GM23338 (cell line): ENCODE data around the gene SP2. TPM values are rescaled to one million over a fixed set of nuclear protein-coding genes. Genes with fewer than 3 reads are reported as not detected.
A peak's percentile ranks its signal among the peaks of the same experiment; 100 is the strongest.

Source experiments
- ATAC-seq: fragments of 200-7000 bp; cut with Tn5 transposase; 3 replicates; pipeline ENCODE4 v1.9.1; 2020
- DNase-seq: peaks from one replicate; pipeline ENCODE4 v3.0.0-alpha.2; 2015; ENCODE audit warnings: low spot score
- H2AFZ ChIP-seq: fragments of 200-600 bp; sonication (generic); 2 replicates; pipeline ENCODE4 v1.8.0; 2016; ENCODE audit warnings: antibody characterized with exemption, mild to moderate bottlenecking, moderate library complexity
- H3F3A ChIP-seq: fragments of 200-600 bp; sonication (generic); replicated peaks from 2 replicates; pipeline ENCODE4 v1.8.0; 2017; ENCODE audit warnings: antibody characterized with exemption, mixed run types, low read depth
- H3K27ac ChIP-seq: fragments of 200-600 bp; sonication (generic); 2 replicates; pipeline ENCODE4 v1.6.1; 2016; ENCODE audit warnings: low read depth
- H3K27me3 ChIP-seq: fragments of 200-600 bp; sonication (generic); 2 replicates; pipeline ENCODE4 v1.8.0; 2016; ENCODE audit warnings: mild to moderate bottlenecking, mixed run types, moderate library complexity; ENCODE audit not compliant: insufficient read depth
- H3K36me3 ChIP-seq: fragments of 200-600 bp; sonication (generic); 2 replicates; pipeline ENCODE4 v1.8.0; 2016; ENCODE audit warnings: mild to moderate bottlenecking; ENCODE audit not compliant: insufficient read depth
- H3K4me1 ChIP-seq: fragments of 200-600 bp; sonication (generic); 2 replicates; pipeline ENCODE4 v1.8.0; 2016; ENCODE audit warnings: mild to moderate bottlenecking, moderate library complexity; ENCODE audit not compliant: insufficient read depth
- H3K4me2 ChIP-seq: fragments of 200-600 bp; sonication (generic); 2 replicates; pipeline ENCODE4 v1.7.1; 2017; ENCODE audit warnings: mixed run types
- H3K4me3 ChIP-seq: fragments of 200-600 bp; sonication (generic); 2 replicates; pipeline ENCODE4 v1.6.1; 2016; ENCODE audit warnings: mixed run types
- H3K79me2 ChIP-seq: fragments of 200-600 bp; sonication (generic); replicated peaks from 2 replicates; pipeline ENCODE4 v1.8.0; 2017; ENCODE audit warnings: mild to moderate bottlenecking; ENCODE audit not compliant: insufficient read depth
- H3K9me2 ChIP-seq: fragments of 200-600 bp; sonication (generic); 2 replicates; pipeline ENCODE4 v1.8.0; 2017; ENCODE audit not compliant: insufficient read depth
- H4K20me1 ChIP-seq: fragments of 200-600 bp; sonication (generic); replicated peaks from 2 replicates; pipeline ENCODE4 v1.8.0; 2017; ENCODE audit warnings: mild to moderate bottlenecking; ENCODE audit not compliant: insufficient read depth
- H3K27ac Mint-ChIP-seq: 2 replicates; pipeline ENCODE4 v1.8.0; 2020; ENCODE audit warnings: inconsistent platforms, mild to moderate bottlenecking, moderate library complexity, mixed read lengths
- H3K27me3 Mint-ChIP-seq: 3 replicates; pipeline ENCODE4 v1.8.0; 2022; ENCODE audit warnings: low read depth, mild to moderate bottlenecking, moderate library complexity, mixed read lengths, inconsistent platforms; ENCODE audit not compliant: insufficient read depth, poor library complexity
- H3K36me3 Mint-ChIP-seq: 3 replicates; pipeline ENCODE4 v1.8.0; 2021; ENCODE audit warnings: low read depth, mild to moderate bottlenecking, inconsistent platforms, moderate library complexity, mixed read lengths
- H3K4me1 Mint-ChIP-seq: 3 replicates; pipeline ENCODE4 v1.8.0; 2020; ENCODE audit warnings: mild to moderate bottlenecking, inconsistent platforms, mixed read lengths
- H3K4me3 Mint-ChIP-seq: 3 replicates; pipeline ENCODE4 v1.8.0; 2021; ENCODE audit warnings: moderate library complexity, mild to moderate bottlenecking, inconsistent platforms, mixed read lengths
- H3K9me3 Mint-ChIP-seq: 3 replicates; pipeline ENCODE4 v1.8.0; 2020; ENCODE audit warnings: moderate library complexity, mild to moderate bottlenecking, inconsistent platforms, mixed read lengths
- CREB1 ChIP-seq: fragments of 250-450 bp; sonication (Bioruptor Pico); IDR thresholded peaks from 2 replicates; pipeline ENCODE4 v1.5.0; 2020; ENCODE audit warnings: low read depth, mild to moderate bottlenecking, moderate library complexity
- EZH2phosphoT487 ChIP-seq: fragments of 200-600 bp; sonication (generic); IDR thresholded peaks from one replicate; pipeline ENCODE4 v1.8.1; 2018; ENCODE audit warnings: antibody characterized with exemption; ENCODE audit not compliant: unreplicated experiment
- JUNB ChIP-seq: IDR thresholded peaks from one replicate; pipeline ENCODE4 v1.6.1; 2016; ENCODE audit warnings: antibody characterized with exemption; ENCODE audit not compliant: unreplicated experiment
- NANOG ChIP-seq: IDR thresholded peaks from 2 replicates; pipeline ENCODE4 v1.6.1; 2016; ENCODE audit warnings: antibody characterized with exemption, borderline replicate concordance
- STAT1 ChIP-seq: IDR thresholded peaks from one replicate; pipeline ENCODE4 v1.6.1; 2016; ENCODE audit warnings: antibody characterized with exemption; ENCODE audit not compliant: unreplicated experiment
- ZNF331 ChIP-seq: fragments of 250-450 bp; sonication (Bioruptor Pico); IDR thresholded peaks from 2 replicates; pipeline ENCODE4 v1.5.0; 2020; ENCODE audit warnings: low read depth, mild to moderate bottlenecking, moderate library complexity
- polyA plus RNA-seq: library from polyadenylated mRNA; unstranded; fragments of >200 nt; fragmentation: Nextera tagmentation; extraction: Ambion mirVana; gene quantifications from 2 replicates; pipeline ENCODE4 v1.2.1, GENCODE V29; 2016
- total RNA-seq: library from RNA; depleted of rRNA; stranded (reverse); fragments of >200 nt; shearing (Covaris generic); gene quantifications from 2 replicates; pipeline ENCODE4 v1.2.3, GENCODE V29; 2014
- TF ChIP-seq, protein P1 (sequence below): IDR thresholded peaks from one replicate; pipeline ENCODE4 v1.6.1; 2018; ENCODE audit warnings: antibody characterized with exemption; ENCODE audit not compliant: unreplicated experiment
- TF ChIP-seq, protein P2 (sequence below): IDR thresholded peaks from 2 replicates; pipeline ENCODE4 v1.6.1; 2016; ENCODE audit warnings: antibody characterized with exemption

SP2 gene
- total and polyA plus RNA-seq, 2 experiments from 2014 or later = 6.0 to 12.9 TPM

- Histone ChIP-seq H3K79me2 (no peaks in the 10 kb centered on the region), H2AFZ (peak overlapping the region; percentile 85), H3K36me3 (no peaks in the 10 kb centered on the region), H3K27ac (no peak overlapping the region), H3K4me1 (peaks cover 16% of the 10 kb centered on the region), H3K4me3 (no peak overlapping the region), H3K9me2 (no peaks in the 10 kb centered on the region), H4K20me1 (no peaks in the 10 kb centered on the region), H3K27me3 (no peaks in the 10 kb centered on the region), H3K4me2 (peak overlapping the region; percentile 69), H3F3A (0 out of 2 replicates have a peak, but pooled peaks cover 2% of the 10 kb centered on the region)
- ATAC-seq (peak; percentile 38), DNase-seq (peak; percentile 55)
- TF ChIP-seq, protein P1, sequence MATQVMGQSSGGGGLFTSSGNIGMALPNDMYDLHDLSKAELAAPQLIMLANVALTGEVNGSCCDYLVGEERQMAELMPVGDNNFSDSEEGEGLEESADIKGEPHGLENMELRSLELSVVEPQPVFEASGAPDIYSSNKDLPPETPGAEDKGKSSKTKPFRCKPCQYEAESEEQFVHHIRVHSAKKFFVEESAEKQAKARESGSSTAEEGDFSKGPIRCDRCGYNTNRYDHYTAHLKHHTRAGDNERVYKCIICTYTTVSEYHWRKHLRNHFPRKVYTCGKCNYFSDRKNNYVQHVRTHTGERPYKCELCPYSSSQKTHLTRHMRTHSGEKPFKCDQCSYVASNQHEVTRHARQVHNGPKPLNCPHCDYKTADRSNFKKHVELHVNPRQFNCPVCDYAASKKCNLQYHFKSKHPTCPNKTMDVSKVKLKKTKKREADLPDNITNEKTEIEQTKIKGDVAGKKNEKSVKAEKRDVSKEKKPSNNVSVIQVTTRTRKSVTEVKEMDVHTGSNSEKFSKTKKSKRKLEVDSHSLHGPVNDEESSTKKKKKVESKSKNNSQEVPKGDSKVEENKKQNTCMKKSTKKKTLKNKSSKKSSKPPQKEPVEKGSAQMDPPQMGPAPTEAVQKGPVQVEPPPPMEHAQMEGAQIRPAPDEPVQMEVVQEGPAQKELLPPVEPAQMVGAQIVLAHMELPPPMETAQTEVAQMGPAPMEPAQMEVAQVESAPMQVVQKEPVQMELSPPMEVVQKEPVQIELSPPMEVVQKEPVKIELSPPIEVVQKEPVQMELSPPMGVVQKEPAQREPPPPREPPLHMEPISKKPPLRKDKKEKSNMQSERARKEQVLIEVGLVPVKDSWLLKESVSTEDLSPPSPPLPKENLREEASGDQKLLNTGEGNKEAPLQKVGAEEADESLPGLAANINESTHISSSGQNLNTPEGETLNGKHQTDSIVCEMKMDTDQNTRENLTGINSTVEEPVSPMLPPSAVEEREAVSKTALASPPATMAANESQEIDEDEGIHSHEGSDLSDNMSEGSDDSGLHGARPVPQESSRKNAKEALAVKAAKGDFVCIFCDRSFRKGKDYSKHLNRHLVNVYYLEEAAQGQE = peak; percentile 41
- no peak for TF ChIP-seq CREB1 (CRISPR knock-in tag)
- Mint-ChIP-seq H3K27ac (no peak overlapping the region), H3K4me1 (peaks cover 24% of the 10 kb centered on the region), H3K4me3 (no peak overlapping the region), H3K36me3 (no peaks in the 10 kb centered on the region), H3K9me3 (no peaks in the 10 kb centered on the region), H3K27me3 (peaks cover 20% of the 10 kb centered on the region)
These were observed 10.9 kb upstream of the SP2 start for GRCh38 chr17:47884905-47885730.

DNA sequence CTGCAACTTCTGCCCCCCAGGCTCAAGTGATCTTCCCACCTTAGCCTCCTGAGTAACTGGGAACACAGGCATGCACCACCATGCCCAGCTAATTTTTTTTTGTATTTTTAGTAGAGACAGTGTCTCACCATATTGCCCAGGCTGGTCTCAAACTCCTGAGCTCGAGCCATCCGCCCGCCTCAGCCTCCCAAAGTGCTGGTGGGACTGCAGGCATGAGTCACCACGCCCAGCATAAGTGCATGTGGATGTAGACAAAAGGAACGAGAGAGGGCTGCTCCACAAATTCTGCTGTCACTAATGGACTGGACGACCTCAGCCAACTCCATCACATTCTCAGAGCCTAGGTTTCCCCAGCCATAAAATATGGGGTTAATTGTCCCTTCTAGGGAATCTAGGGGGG, 7.7 kb upstream of the SP2 start:
- H3K9me3 Mint-ChIP-seq = no peaks in the 10 kb centered on the region

More for the DNA sequence above, 7.7 kb upstream of the SP2 start:
- no peak overlapping the region for H3K4me3 ChIP-seq
- H3F3A ChIP-seq = 0 out of 2 replicates have a peak, but pooled peaks cover 2% of the 10 kb centered on the region
- no peaks in the 10 kb centered on the region for H3K36me3 Mint-ChIP-seq
- H3K27ac ChIP-seq = no peak overlapping the region
- H3K36me3 ChIP-seq = no peaks in the 10 kb centered on the region
- TF ChIP-seq JUNB (no peak), NANOG (no peak), CREB1 (CRISPR knock-in tag) (no peak), ZNF331 (CRISPR knock-in tag) (no peak), EZH2phosphoT487 (no peak), STAT1 (no peak)
- TF ChIP-seq, protein P2, sequence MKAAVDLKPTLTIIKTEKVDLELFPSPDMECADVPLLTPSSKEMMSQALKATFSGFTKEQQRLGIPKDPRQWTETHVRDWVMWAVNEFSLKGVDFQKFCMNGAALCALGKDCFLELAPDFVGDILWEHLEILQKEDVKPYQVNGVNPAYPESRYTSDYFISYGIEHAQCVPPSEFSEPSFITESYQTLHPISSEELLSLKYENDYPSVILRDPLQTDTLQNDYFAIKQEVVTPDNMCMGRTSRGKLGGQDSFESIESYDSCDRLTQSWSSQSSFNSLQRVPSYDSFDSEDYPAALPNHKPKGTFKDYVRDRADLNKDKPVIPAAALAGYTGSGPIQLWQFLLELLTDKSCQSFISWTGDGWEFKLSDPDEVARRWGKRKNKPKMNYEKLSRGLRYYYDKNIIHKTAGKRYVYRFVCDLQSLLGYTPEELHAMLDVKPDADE = no peak
- TF ChIP-seq, protein P1 = no peak
- H3K79me2 ChIP-seq = no peaks in the 10 kb centered on the region
- peaks cover 24% of the 10 kb centered on the region for H3K4me1 Mint-ChIP-seq
- H3K4me3 Mint-ChIP-seq = no peak overlapping the region
- no peak overlapping the region for H2AFZ ChIP-seq
- no peak for DNase-seq
- no peak overlapping the region for H3K27ac Mint-ChIP-seq
- H3K9me2 ChIP-seq = no peaks in the 10 kb centered on the region
- H3K27me3 Mint-ChIP-seq = peaks cover 23% of the 10 kb centered on the region
- H3K4me2 ChIP-seq = no peak overlapping the region
- peaks cover 16% of the 10 kb centered on the region for H3K4me1 ChIP-seq
- ATAC-seq = no peak
- no peaks in the 10 kb centered on the region for H3K27me3 ChIP-seq
- no peaks in the 10 kb centered on the region for H4K20me1 ChIP-seq
